Fibroblast of lung (primary cell): ENCODE measurements around the gene FIBP.

Experiments
- CTCF ChIP-seq, 2 donors: IDR thresholded peaks in 1 of 2; conservative IDR thresholded peaks in 1 of 2; 1 replicate in 1 of 2; 2 replicates in 1 of 2; pipeline ENCODE4 v1.5.1; 2011 to 2012; ENCODE audit warnings: low read length in 2 of 2, control low read depth in 1 of 2, inconsistent platforms in 1 of 2, low read depth in 1 of 2, mild to moderate bottlenecking in 1 of 2
- EZH2 ChIP-seq: IDR thresholded peaks from 2 replicates; pipeline ENCODE4 v1.5.1; 2012; ENCODE audit warnings: low read length, control low read depth, mild to moderate bottlenecking; ENCODE audit errors: missing control alignments

- TF ChIP-seq CTCF (conservative IDR thresholded peaks at IDR 0.05 in 1 of 2, IDR thresholded peaks at IDR 0.05 in 1 of 2; ENCODE audit: low read depth in 1 of 2, low read length in 2 of 2) (no peak), EZH2 (no peak)
These were observed 8.7 kb downstream of the FIBP start, which contains the start of gene CTSW for GRCh38 chr11:65879617-65880016.
